K562 (cell line): ENCODE measurements around the gene RGL2.

Experiments used
- CTCF ChIP-seq, 3 experiments: IDR thresholded peaks in 2 of 3; conservative IDR thresholded peaks in 1 of 3; 2 replicates each; pipeline ENCODE4 v1.5.1; 2011 to 2012; ENCODE audit warnings: low read length in 3 of 3, mild to moderate bottlenecking in 3 of 3, control low read depth in 2 of 3, improper control_type of control experiment in 1 of 3, inconsistent platforms in 1 of 3, low read depth in 1 of 3, mixed read lengths in 1 of 3, moderate library complexity in 1 of 3; ENCODE audit not compliant: insufficient read depth in 2 of 3
- MED1 ChIP-seq: sonication (generic); formaldehyde crosslinking; IDR thresholded peaks from 2 replicates; pipeline ENCODE4 v1.8.1; 2023; ENCODE audit warnings: missing genetic modification reagents, borderline replicate concordance
- NFYB ChIP-seq: IDR thresholded peaks from 2 replicates; pipeline ENCODE4 v1.6.1; 2011; ENCODE audit warnings: mild to moderate bottlenecking, moderate library complexity; ENCODE audit not compliant: insufficient read length; ENCODE audit errors: extremely low read depth

- TF ChIP-seq NFYB (peak; percentile 85), CTCF (IDR thresholded peaks at IDR 0.05 in 2 of 3, conservative IDR thresholded peaks at IDR 0.05 in 1 of 3; ENCODE audit: insufficient read depth in 2 of 3, low read depth in 1 of 3, low read length in 3 of 3) (peak; percentile 34 to 52 (median 48); a peak in 5 of 6 replicates), MED1 (CRISPR knock-in tag) (no peak)
Measured at GRCh38 chr6:33248932-33249731, 49.6 kb downstream of the RGL2 start.
